Right lobe of liver (tissue), 4 donors: ENCODE results near the gene CGB8.
"Not testable (repeated sequence)": the region's sequence is repeated elsewhere in the genome, so short reads cannot be mapped to it uniquely, and the experiment has no call there.

ENCODE experiments used
- POLR2A ChIP-seq: fragments of 450-650 bp; IDR thresholded peaks from one replicate; pipeline ENCODE4 v1.6.1; 2017; ENCODE audit warnings: antibody characterized with exemption, mild to moderate bottlenecking
- TF ChIP-seq, protein P1 (sequence below), 4 donors: fragments of 200-600 bp in 3 of 4; fragments of 450-650 bp in 1 of 4; IDR thresholded peaks; one replicate each; pipeline versions ENCODE4 v1.5.1 to v1.8.0; 2016 to 2022; ENCODE audit warnings: antibody characterized with exemption in 4 of 4, mild to moderate bottlenecking in 2 of 4
- donor health status: DM: no; HTN: no; CAD: no.
- donor health status: DM: no; HTN: no; CAD: no.
- donor health status: DM: no; HTN: yes; CAD: no.

DNA sequence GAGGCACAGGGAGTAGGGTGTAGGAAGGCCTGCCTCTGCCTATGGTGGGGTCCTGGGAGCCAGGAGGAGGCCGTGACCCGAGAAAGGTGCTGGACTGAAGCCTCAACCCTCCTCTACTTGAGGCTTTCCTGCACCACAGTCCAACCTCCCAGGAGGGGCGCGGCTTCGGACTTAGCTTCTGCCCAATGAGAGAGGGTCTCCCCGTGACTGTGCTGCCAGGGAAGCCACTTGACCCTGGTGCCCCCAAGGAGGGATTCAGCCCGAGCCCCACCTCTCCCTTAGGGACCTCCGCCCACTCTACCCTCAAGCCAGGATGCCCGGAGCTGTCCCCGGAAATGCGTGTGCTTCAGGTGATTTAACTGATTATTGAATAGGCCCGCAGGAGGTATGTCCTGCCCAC is at the start of gene CGB8:
- TF ChIP-seq, protein P1, sequence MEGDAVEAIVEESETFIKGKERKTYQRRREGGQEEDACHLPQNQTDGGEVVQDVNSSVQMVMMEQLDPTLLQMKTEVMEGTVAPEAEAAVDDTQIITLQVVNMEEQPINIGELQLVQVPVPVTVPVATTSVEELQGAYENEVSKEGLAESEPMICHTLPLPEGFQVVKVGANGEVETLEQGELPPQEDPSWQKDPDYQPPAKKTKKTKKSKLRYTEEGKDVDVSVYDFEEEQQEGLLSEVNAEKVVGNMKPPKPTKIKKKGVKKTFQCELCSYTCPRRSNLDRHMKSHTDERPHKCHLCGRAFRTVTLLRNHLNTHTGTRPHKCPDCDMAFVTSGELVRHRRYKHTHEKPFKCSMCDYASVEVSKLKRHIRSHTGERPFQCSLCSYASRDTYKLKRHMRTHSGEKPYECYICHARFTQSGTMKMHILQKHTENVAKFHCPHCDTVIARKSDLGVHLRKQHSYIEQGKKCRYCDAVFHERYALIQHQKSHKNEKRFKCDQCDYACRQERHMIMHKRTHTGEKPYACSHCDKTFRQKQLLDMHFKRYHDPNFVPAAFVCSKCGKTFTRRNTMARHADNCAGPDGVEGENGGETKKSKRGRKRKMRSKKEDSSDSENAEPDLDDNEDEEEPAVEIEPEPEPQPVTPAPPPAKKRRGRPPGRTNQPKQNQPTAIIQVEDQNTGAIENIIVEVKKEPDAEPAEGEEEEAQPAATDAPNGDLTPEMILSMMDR (IDR thresholded peaks at IDR 0.05) = not testable (repeated sequence)
- not testable (repeated sequence) for TF ChIP-seq POLR2A
